Adipose tissue (tissue), 3 donors: ENCODE data around the gene ITPKB. TPM values are rescaled to one million over a fixed set of nuclear protein-coding genes. Genes with fewer than 3 reads are reported as not detected.
"Not testable (repeated sequence)": the region's sequence is repeated elsewhere in the genome, so short reads cannot be mapped to it uniquely, and the experiment has no call there.

ENCODE experiments used
- H3K27ac ChIP-seq: one replicate; pipeline ENCODE4 v1.5.1; 2013; ENCODE audit warnings: low read depth, low read length
- WGBS, 3 donors: extraction: QIAGEN DNeasy Blood & Tissue Kit; methylation state at CpG; one replicate each; pipeline ENCODE4 v1.1.7; 2013; 5-methylcytosine and 5-hydroxymethylcytosine counted together
- polyA plus RNA-seq, 3 donors: library from polyadenylated mRNA; stranded (reverse); fragments of 200-250 nt; gene quantifications; one replicate each; pipeline ENCODE4 v1.2.3, GENCODE V29; 2013
- donor health status: healthy with polysubstance abuse.
- donor health status: Bipolar disorder and iron deficiency.
- donor health status: healthy.

The ITPKB gene
- polyA plus RNA-seq, 3 donors = 5.3 to 18.6 (median 17.0) TPM

DNA sequence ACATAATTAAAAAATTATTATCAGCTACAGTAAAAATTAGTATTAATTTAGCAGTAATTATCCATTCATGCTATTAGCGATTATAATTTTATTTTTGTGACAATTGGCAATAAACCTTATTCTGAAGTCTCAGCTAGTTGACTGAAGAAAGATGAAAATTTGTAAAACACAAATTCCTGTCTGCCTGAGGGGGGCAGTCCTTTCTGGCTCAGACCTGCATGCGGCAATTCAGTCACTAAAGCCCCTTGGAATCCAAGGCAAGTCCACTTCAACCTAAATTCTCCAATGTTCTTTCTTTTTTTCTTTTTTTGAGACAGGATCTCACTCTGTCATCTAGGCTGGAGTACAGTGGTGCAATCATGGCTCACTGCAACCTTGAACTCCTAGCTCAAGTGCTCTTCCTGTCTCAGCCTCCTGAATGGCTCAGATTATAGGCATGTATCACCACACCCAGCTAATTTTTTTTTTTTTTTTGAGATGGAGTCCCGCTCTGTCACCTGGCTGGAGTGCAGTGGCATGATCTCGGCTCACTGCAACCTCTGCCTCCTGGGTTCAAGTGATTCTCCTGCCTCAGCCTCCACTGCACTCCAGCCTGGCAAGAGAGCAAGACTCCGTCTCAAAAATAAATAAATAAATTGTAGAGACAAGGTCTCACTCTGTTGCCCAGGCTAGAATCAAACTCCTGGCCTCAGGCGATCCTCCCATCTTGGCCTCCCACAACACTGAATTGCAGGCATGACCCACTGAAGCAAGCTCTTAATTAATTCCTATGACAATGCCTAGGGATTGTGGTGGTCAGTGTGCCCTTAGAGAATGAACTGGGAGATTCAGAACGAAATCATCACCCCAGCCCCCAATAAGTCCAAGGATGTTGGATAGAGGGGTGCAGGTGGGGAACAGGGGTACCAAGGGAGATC is 24.2 kb upstream of the ITPKB start:
- no peak overlapping the region for H3K27ac ChIP-seq
- 80 to 89% (median 88%) methylated on average over 7 of the region's 7 CpGs for WGBS, 3 donors

GRCh38 chr1:226762055-226762454 is 23.0 kb upstream of the ITPKB start:
- no peak overlapping the region for H3K27ac ChIP-seq
- WGBS, 3 donors = 73 to 88% (median 85%) methylated on average over 4 of the region's 4 CpGs

DNA sequence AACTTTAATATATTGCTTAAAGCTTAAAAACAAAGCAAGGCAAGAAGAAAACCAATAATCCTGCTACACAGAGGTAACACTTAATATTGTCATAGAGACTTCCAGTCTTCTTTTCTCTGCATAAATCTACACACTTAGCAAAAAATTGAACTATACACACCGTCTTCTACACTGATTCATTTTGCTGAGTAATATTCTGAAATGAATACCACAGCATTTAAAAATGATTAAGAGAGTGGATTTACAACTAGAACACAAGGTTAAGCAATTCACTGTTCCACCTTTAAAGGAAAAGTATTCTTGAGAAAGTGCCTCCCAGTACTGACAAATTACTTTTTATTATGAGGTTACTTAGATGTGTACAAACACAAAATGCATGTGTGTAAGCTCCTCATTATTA is 22.2 kb upstream of the ITPKB start:
- no peak overlapping the region for H3K27ac ChIP-seq

DNA sequence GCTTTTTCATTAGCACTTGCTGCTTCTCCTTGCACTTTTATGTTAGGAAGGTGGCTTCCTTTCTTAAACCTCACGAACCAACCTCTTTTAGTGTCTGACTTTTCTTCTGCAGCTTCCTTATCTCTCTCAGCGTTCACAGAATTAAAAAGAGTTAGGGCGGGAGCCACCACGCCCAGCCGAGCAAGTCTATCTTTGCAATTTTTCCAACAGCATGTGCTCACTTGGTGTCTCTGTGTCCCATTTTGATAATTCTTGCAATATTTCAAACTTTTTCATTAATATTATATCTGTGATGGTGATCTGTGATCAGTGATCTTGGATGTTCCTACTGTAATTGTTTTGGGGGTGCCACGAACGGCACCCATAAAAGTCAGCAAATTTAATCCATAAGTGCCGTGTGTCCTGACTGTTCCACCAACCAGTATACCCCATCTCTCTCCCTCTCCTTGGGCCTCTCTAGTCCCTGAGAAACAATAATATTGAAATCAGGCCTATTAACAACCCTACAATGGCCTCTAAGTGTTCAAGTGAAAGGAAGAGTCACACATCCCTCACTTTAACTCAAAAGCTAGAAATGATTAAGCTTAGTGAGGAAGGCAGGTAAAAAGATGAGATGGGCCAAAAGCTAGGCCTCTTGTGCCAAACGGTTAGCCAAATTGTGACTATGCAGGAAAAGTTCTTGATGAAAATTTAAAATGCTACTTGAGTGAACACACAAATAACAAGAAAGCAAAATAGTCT is 15.9 kb upstream of the ITPKB start:
- WGBS, 3 donors = 83 to 86% (median 86%) methylated on average over 9 of the region's 9 CpGs
- H3K27ac ChIP-seq = no peak overlapping the region

More for the DNA sequence above, 22.2 kb upstream of the ITPKB start:
- WGBS, 3 donors = 41 to 45% (median 44%) methylated on average over 1 of the region's 1 CpG

GRCh38 chr1:226754097-226754496 is 15.0 kb upstream of the ITPKB start:
- H3K27ac ChIP-seq = no peak overlapping the region
- WGBS, 3 donors = 92 to 97% (median 95%) methylated on average over 7 of the region's 7 CpGs

- 55 to 68% (median 66%) methylated on average over 3 of the region's 3 CpGs for WGBS, 3 donors
- H3K27ac ChIP-seq = no peak overlapping the region
Measured at GRCh38 chr1:226751703-226752102, 12.6 kb upstream of the ITPKB start.

DNA sequence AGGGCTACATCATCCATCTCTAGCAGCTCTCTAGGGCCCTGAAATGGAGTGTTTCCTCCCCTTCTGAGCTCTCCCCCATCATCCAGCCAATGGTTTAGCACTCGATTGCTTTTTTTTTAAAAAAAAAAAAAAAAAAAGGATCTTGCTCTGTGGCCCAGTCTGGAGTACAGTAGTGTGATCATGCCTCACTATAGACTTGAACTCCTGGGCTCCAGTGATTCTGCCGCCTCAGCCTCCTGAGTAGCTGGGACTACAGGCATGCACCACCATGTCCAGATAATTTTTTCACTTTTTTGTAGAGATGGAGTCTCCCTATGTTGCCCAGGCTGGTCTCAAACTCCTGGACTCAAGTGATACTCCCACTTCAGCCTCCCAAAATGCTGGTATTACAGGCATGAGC is 12.1 kb upstream of the ITPKB start:
- WGBS, 3 donors = 90 to 99% (median 92%) methylated on average over 2 of the region's 2 CpGs

DNA sequence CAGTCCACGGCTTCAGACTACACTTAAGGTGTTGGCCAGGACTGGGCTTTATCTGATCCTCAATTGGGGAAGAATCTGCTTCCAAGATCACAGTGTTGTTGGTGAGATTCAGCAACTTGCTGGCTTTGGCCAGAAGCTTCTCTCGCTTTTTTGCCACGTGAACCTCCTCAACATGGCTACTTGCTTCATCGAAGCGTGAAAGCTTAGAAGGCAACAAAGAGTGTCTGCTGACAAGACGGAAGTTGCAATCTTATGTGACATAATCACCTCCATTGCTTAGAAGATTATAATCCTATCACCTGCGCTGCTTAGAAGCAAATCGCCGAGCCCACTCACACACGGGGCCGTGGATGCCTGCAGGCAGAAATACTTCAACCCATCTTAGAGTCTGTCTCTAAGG is 10.4 kb upstream of the ITPKB start:
- H3K27ac ChIP-seq = no peak overlapping the region
- WGBS, 3 donors = 86 to 91% (median 90%) methylated on average over 11 of the region's 11 CpGs

More for the DNA sequence above, 12.1 kb upstream of the ITPKB start:
- no peak overlapping the region for H3K27ac ChIP-seq

DNA sequence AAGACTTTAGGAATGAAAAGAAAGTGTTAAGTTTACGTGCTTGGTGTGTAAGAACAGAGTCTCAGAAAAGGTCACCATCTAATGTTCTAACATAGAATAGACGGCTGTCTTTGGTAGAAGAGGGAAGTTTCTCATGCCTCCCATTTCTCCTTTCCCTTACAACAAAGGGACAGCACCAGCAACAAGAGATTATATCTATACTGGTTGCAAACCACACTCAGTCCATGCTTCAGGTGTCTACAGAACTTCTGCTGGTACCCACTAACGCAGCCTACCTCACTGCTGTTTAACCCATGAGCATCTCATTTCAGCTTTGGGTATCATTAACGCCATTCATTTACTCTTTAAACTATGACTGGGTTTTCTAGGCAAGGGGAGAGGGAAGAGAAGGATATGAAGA is 9.2 kb upstream of the ITPKB start:
- no peak overlapping the region for H3K27ac ChIP-seq
- 75 to 80% (median 78%) methylated on average over 4 of the region's 4 CpGs for WGBS, 3 donors

DNA sequence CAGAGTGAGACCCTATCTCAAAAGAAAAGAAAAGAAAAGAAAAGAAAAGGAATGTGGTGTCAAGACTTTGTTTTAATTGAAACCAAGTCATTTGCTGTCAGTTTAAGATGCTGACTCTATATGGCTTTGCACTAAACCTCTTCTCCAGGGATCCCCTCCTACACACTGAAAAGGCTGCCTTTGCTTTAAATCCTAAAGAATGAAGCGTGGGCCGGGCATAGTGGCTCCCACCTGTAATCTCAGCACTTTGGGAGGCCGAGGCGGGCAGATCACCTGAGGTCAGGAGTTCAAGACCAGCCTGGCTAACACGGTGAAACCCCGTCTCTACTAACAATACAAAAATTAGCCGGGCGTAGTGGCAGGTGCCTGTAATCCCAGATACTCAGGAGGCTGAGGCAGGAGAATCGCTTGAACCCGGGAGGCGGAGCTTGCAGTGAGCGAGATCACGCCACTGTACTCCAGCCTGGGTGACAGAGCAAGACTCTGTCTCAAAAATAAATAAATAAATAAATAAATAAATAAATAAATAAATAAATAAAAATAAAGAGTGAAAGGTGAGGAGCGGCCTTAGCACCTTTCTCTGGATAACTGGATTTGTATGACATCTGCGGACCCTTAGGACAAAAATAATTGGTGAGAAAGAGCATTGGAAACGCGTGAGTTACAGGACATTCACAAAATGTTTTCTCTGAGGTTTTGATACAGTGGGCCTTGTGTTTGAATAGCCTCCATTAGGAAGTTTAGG is 8.6 kb upstream of the ITPKB start:
- 95 to 97% (median 96%) methylated on average over 17 of the region's 17 CpGs for WGBS, 3 donors

GRCh38 chr1:226743259-226743658 is 4.2 kb upstream of the ITPKB start:
- no peak overlapping the region for H3K27ac ChIP-seq

More for the DNA sequence above, 8.6 kb upstream of the ITPKB start:
- not testable (repeated sequence) for H3K27ac ChIP-seq

DNA sequence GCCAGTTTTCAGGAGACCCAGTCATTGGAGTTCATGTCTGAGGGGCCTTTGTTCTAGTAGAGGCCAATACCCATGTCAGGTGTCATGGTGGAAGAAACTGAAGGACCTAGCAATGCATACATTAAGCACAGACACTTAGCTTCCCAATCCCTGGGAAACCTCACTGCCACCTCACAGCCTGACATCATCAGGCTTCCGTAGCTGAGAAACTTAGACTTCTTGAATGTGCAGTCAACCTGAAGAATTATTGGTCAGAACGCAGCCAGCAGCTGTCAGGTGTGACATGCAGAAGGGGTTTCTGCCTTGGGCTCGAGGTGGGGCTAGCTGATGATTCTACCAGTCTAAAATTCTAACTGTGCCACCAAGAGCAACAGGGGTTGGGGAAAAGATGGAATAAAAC is 1.9 kb upstream of the ITPKB start:
- no peak overlapping the region for H3K27ac ChIP-seq
- 76 to 90% (median 84%) methylated on average over 3 of the region's 3 CpGs for WGBS, 3 donors

- no peak overlapping the region for H3K27ac ChIP-seq
- 57 to 78% (median 62%) methylated on average over 3 of the region's 3 CpGs for WGBS, 3 donors
Measured at GRCh38 chr1:226739696-226740065, 599 bp upstream of the ITPKB start.

- peak overlapping the region; percentile 11 for H3K27ac ChIP-seq
- 0 to 1% (median 0%) methylated on average over 51 to 52 of the region's 52 CpGs for WGBS, 3 donors
Measured at GRCh38 chr1:226738421-226738994, 574 bp downstream of the ITPKB start.

DNA sequence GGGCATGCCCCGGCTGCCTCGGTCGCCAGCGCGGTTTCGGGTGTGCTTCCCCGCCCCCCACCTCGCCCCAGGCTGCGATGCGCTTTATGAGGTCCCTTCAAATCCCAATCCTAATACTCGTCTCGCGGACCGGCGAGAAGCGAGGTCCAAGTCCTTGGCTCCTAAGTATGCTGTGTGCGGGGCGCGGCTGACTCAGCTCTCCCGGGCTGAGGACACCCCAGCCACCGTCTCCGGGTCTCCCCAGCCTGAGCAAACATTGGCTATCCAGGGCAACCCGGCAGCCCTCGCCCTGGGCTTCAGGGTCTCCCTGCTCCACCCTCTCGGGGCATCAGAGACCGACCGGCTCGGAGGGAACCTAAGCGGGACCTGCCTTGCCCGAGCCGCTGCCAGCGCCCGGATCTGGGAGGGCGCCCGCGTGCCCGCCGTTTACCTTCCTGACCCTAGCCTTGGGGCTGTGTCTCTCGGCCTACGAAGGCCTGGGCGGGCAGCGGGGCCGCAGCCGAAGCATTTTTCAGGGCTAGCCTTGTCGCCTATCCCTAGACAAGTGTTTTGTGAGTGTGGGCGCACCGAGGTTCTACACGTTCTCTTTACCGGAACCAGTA is 1.2 kb downstream of the ITPKB start:
- WGBS, 3 donors = 1% methylated on average over 48 to 49 of the region's 49 CpGs
- no peak overlapping the region for H3K27ac ChIP-seq

- H3K27ac ChIP-seq = no peak overlapping the region
- 14 to 26% (median 18%) methylated on average over 77 to 89 of the region's 89 CpGs for WGBS, 3 donors
Measured at GRCh38 chr1:226736908-226737818, 1.9 kb downstream of the ITPKB start.
